HUDEP-2 (cell line): ENCODE measurements around the gene WNK3.
A peak's percentile ranks its signal among the peaks of the same experiment; 100 is the strongest.
"Not testable (repeated sequence)": the region's sequence is repeated elsewhere in the genome, so short reads cannot be mapped to it uniquely, and the experiment has no call there.

ENCODE experiments used
- DNase-seq, 76 experiments: peaks; one replicate each; lab custom pipeline; 2025; ENCODE audit not compliant: unreplicated experiment in 76 of 76; lab: John Stamatoyannopoulos, UW

WNK3 gene

DNA sequence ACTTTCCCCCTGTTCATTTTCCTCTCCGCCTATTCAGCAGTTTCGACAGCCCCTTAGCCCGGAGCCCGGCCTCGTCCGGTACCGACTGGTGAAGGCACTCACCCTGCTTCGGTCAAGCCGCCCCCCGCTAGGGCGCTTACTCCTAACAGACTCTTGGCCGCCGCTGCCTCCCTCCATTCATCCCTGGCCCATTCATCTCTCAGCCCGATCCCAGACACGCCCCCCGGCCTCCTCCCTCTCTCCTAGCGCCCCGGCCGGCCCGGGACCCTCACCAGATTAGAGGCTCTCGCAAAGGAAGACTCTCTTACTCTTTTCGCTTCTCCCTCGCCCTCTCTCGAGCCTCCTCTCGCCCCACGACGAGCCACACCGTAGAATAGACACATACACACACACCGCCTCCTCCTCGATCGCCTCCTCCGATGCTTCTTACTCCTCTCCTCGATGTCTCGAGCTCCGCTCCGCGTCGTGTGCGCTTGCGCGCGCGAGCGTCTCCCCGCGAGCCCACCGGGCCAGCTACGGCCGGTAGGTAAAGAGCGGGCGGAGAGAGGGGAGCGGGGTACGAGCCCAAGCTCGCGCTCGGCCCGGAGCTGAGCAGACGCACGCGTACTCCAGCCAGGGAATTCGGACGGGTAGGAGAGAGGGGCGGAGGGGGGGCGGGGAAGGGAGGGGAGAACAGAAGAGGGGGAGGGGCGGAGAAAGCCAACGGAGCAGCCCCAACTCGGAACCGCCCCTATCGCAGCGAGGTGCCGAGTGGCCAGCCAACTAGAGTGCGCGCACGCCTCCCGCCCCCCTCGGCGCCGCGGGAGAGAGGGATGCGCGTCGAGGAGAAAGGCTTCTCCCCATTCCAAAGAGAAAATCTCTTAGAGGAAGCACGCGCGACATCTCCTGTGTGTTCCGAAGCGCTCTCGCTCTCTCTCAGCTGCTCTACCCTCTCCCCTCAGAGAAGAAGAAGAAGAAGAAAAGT, at the start of gene WNK3:
TSS of gene WNK3 (minus strand) at position 633 of the 964 bp plus-strand sequence.
- DNase-seq, result peak in 74 of 76 experiments; percentile 6 to 85 (median 67)

DNA sequence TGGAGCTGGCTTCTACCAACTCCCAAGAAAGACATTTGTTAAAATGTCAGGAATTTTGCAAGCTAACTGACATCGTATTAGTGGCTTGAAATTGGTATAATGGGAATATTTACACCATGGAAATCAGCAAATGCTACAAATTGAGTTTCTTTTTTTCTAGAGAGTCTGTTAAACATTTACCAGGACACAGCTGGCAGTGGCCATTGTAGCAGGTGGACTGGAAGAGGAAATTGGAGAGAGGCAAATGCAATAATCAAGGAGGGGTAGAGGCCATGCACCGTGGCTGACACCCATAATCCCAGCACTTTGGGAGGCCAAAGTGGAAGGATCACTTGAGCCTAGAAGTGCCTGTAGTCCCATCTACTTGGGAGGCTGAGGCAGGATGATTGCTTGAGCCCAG, 49.4 kb upstream of the WNK3 start:
- no peak for DNase-seq

DNA sequence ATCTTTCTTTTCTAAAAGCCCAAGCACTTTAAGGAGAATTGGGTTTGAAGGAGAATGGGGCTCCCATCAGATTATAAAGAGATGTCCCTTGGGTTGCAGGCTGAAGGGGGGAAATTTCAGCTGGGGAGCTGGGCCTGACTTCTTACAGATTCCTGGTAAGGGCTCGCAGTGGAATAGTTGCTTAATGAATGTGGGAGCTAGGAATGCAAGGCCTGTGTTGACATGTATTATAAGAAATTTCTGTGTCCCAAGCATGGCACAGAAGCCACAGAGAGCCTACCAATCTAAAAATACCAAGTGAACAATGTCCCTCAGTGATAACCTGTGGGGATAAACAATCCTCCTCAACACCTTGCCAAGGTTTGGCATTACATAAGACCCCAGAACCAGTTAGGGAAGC, 39.3 kb upstream of the WNK3 start:
- no peak for DNase-seq

DNA sequence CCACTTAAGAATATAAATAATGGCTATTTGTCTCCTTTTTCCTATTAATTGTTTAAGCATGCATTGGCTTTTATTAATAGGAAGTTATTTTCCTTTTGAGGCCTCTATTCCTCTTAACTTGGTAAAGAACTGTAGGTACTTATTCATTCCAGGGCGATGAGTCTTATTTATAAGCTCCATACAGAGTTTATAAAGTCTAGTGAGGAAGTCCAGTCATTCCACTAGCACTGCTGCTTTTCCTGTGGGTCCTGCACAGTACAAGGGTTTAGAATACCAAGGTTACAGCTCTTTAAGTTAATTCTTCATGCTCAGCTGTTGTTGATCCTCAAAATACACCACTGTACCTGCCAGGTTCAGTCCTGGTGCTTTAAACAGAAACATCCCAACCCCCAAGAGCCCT, 28.5 kb upstream of the WNK3 start:
- no peak for DNase-seq

DNA sequence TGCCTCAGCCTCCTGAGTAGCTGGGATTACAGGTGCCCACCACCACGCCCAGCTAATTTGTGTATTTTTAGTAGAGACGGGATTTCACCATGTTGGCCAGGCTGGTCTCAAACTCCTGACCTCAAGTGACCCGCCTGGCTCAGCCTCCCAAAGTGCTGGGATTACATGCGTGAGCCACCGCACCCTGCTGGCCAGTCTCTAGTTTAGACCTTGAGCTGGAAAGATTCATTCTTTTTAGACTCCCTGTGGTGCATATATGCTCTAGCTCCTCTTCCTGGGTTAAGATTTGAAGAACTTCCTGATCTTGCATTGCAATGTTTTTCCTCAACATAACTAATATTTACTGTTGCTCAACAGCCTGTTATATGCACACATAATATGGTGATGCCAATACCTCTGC, 26.8 kb upstream of the WNK3 start:
- DNase-seq, result peak in 5 of 76 experiments; percentile 0 to 37 (median 6)

DNA sequence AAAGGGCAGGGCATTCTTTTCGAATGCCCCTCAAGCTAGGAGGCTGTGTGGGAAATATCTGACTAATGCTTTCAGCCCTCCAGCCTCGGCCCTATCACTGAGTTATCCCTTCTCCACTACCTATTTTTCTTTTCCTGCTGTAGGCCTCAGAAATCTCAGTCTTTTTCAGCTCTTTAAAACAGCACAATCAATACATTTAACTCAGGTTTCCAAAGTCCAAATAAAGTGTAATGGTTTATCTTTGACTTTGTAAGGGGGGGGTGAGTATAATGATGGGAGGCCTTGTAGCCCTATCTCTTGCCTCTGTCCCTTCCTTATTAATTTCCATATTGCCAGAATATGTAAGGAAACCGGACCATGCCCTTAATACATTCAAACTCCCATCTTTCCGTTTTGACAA, 1.6 kb upstream of the WNK3 start:
- DNase-seq, result no peak

DNA sequence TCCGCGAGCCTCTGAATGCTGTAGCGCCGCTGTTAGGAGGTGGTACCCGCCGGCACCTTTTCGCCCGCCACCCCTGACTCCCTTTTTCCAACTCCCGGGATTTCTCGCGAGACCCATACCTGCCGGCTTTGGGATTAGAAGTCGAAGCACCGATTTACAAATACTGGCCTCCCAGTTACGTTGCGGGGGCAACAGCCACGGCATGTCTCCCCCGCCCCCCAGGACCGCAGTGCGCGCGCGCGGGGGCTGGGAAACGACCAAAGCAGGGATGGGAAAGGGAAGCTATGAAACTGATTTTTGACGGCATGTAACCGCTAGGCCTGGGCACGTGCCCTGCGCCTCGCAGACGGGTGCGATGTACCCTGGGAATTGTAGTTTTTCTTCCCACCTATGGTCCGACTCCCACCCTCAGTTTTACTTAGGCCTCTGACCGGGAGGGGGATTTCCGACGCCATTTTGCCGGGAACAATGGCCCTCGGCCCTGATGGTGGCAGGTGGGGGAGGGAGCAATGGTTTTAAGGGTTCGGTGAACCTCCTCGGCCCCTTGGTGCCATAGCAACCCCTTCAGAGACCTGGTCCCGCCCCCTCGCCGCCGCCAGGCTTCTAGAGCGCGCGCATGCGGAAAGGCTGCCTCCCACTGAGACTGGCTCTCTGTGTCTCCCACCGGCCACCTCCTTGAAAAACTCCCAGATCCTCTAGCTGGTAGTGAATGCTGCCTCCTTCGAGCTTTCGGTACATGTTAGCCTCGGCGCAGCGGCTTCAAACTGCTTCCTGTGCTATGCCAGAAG, 772 bp upstream of the WNK3 start:
- DNase-seq, result peak in 74 of 76 experiments; percentile 6 to 81 (median 61)

DNA sequence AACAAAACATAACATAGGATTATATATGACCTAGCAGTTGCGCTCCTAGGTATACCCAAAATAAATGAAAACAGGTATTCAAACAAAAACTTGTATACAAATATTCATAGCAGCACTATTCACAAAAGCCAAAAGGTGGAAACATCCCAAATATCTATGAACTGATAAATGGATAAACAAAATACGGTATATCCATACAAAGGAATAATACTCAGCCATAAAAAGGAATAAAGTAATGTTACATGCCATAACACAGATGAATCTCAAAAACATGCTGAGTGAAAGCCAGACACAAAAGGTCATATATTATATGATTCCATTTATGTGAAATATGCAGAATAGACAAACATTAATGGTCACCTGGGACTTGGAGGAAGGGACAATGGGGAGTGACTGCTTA, 5.2 kb downstream of the WNK3 start:
- no peak for DNase-seq

DNA sequence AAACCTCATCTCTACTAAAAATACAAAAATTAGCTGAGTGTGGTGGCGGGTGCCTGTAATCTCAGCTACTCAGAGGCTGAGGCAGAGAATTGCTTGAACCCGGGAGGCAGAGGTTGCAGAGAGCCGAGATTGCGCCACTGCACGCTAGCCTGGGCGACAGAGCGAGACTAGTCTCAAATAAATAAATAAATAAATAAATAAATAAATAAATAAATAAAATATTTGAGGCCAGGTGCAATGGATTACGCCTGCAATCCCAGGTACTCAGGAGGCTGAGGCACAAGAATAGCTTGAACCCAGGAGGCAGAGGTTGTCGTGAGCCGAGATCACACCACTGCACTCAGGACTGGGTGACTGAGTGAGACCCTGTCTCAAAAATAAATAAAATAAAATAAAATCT, 20.5 kb downstream of the WNK3 start:
- DNase-seq, result not testable (repeated sequence)

DNA sequence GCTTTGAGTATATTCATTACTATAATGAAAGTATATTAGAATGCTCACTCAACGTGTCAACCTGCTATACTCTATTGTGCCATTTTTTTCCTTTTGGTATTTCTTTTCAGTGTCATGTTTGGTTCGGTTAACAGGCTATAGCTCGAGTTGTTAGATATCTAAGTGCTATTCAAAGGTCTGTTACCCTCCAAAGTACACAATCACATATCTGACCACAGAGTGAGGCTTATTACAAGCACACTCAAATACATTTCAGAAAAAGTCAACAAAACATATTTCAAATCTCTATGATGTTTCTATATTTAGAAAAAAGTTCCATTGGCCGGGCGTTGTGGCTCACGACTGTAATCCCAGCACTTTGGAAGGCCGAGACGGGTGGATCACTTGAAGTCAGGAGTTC, 32.8 kb downstream of the WNK3 start:
- no peak for DNase-seq

DNA sequence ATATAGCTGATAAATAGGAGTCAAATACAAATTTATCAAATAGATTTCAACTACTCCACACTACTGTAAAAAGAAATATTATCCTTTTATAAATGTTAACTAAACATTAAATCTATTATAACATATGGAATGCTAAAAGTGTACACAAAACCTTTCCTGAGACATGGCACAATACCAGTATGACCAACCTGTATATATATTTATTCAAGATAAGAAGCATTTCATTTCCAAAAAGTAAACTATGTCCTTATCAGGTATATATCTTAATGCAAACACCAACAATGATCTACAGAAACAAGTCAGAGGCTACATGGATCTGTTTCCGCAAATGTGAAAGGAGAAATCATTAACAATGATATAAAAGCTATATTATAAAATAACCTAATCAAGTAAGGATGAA, 37.8 kb downstream of the WNK3 start:
- no peak for DNase-seq

DNA sequence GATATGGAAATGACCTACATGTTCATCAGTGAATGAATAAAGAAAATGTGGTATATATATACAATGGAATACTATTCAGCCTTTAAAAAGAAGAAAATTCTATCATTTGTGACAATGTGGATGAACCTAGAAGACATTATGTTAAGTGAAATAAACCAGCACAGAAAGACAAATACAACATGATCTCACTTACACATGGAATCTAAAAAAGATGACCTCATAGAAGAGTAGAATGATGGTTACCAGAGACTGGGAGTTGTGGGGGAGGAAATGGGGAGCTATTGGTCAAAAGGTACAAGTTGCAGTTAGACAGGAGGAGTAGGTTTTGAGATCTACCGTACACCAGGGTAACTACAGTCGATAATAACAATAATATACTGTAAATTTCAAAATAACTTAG, 51.5 kb downstream of the WNK3 start:
- no peak for DNase-seq

DNA sequence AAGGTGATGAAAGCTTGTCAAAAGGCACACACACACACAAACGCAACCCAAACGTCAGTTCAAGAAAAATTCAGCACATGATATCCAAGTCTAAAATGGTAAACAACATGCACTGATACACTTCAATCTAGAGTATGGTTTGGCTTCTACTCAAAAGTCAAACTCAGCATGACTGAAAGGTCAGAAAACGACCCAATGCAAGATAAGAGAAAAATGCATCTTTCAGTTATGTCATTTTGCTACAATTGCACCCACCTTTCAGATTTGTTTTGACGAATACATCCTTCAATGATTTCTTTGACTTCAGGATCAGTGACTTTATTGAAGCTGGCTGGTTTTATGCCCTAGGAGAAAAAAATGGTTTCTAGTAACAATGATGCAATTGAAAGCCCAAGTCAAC, 56.3 kb downstream of the WNK3 start:
- DNase-seq, result no peak

DNA sequence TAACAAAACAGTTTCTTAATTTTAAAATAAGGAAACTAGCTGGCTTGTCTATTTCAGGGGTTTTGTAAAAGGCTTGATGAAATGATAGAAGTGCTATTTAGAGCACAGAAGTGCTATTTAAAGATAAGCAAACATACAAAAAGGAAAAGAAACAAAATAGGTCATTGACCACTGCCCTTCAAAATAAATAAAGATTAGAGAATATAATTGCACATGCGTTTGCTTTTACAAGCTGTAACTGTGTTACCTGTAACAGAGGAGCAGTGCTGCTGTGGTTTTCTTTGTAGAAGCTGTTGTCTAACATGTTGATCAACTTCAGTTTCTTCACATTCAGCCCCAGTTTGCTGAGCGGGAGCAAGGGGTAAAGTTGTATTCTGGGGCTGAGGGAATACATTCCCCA, 63.5 kb downstream of the WNK3 start:
- no peak for DNase-seq

DNA sequence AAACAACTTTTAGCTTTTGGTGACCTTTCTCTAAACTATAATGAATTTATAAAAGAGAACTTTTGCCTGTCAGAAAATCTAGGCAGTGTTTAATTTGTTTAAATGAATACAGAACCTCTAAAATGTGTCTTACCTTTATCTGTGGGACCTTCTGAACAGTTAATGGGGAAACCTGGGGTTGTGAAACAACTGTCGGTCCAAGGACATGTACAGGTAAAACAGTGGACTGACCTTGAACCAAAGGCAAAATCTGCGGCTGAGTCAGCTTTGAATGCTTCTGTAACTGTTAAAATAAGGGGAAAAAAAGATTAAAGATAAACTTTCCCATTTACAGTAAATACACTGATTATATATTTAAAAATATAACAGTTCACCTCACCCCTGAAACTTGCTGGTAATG, 65.1 kb downstream of the WNK3 start:
- DNase-seq, result no peak

DNA sequence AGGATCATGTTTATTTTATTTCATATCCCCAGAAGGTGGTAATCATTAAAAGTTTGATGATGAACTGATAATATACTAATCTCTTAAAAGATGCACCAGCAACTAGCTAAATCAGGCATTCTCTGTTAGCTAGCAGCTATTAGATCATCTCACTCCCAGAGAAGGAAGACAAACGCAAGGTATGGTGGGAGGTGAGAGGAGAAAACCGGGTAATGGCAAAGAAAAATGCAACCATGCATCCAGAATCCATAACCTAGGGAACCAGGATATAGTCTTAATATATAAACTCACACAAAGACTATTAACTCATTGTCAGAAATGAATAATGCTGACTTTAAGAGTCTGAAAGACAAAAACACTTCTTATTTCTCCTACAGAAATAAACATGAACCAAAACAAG, 66.1 kb downstream of the WNK3 start:
- DNase-seq, result no peak

DNA sequence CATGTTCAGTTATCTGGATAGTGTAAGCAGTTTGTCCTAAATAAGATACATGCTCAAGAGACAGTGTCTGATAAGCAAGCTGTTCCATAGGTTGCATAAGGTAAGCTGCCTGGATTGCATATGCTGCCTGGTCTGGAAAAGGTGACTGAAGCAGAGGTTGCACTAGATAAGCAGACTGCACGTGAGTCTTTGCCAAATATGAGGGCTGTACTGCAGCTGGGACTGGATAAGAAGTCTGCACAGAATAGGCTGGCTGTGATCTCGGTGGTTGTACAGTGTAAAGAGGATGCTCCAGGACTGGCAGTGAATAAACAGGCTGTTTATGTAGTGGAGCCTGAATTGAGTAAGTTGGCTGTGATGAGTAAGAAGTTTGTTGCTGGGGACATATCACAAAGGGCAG, 68.9 kb downstream of the WNK3 start:
- peak in 69 of 76 experiments; percentile 0 to 78 (median 30) for DNase-seq

DNA sequence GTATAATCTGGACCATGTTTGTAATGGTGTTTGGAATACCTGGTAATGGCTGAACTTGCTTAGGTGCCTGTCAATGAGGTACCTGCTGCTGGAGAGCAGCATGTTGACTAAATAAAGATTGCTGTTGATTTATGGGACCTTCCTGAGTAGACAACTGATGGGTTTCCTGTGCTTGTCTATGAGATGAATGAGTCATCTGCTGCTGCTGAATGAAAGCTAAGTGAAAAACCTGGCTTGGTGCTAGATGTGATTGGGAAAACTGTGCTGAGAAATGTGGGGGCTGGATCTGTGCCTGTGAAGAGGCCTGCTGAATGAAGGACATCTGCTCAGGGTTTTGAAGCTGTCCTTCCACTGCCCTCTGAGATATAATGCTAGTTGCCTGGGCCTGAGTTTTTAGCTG, 69.6 kb downstream of the WNK3 start:
- no peak for DNase-seq

DNA sequence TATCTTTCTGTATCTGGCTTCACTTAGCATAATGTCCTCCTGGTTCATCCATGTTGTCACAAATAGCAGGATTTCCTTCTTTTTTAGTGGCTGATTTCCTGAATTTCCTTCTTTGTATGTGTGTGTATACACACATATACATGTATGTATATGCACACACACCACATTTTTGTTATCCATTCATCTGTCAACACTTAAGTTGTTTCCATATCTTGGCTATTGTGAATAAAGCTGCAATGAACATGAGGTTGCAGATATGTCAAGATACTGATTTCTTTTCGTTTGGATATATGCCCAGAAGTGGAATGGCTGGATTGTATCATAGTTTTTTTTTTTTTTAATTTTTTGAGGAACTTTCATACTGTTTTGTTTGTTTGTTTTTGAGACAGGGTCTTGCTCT, 76.2 kb downstream of the WNK3 start:
- no peak for DNase-seq

DNA sequence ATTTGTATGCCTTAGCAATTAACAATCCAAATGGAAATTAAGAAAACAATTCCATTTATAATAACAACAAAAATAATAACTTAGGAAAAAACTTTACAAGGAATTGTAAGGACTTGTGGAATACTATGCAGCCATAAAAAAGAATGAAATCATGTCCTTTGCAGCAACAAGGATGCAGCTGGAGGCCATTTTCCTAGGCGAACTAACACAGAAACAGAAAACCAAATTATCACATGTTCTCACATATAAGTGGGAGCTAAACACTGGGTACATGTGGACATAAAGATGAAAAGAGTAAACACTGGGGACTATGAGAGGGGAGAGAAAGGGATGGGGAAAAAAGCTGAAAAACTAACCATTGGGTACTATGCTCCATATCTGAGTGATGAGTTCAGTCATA, 77.4 kb downstream of the WNK3 start:
- DNase-seq, result no peak

DNA sequence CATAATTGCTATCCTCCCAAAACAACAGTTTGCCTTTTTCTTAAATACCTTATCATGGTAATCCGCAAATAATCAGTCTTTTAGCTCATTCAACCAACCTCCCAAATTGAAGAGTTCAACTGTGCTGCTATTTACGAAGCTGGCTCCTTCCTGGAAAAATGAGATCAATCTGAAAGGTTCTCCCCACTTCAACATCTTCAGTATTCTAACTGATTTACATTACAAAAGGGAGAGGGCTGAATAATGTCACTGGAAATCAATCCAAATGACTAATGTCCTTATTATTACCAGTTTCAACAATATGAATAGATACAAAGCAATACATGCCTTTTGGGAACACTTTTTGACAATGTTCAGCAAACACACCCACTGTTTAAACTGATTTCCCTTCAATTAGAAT, 86.2 kb downstream of the WNK3 start:
- no peak for DNase-seq

DNA sequence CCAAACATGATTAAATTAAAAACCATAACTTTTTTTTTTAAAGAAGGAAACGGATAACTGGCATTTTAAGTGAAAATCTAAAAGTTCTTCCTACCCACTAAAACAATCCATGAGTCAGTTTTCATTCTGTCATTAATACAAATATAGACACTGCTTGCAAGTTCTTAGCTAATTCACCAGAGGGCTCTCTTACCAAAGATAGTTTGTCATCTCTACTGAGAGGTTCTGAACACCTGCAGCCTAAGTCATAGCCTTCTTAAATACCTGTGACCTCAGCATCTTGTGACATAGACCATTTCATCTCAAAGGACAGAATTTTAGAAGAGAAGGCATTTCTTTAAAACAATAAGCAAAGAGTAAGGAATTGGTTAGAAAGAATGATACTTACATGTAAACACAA, 109.5 kb downstream of the WNK3 start:
- DNase-seq, result peak in 2 of 76 experiments; percentile 2
